GM12864 (cell line): Measurements from ENCODE around the gene TRPM5.

ENCODE experiments used
- DNase-seq: peaks from one replicate; pipeline ENCODE4 v3.0.0-alpha.2; 2011; ENCODE audit warnings: low read depth
- H3K4me3 ChIP-seq: 2 replicates; pipeline ENCODE4 v1.5.1; 2011; ENCODE audit warnings: mild to moderate bottlenecking, low read depth, low read length, control low read depth
- CTCF ChIP-seq: IDR thresholded peaks from 2 replicates; pipeline ENCODE4 v1.5.1; 2011; ENCODE audit warnings: low read depth, mild to moderate bottlenecking, moderate library complexity, low read length, control low read depth, inconsistent platforms; ENCODE audit errors: missing control alignments

Gene TRPM5

DNA sequence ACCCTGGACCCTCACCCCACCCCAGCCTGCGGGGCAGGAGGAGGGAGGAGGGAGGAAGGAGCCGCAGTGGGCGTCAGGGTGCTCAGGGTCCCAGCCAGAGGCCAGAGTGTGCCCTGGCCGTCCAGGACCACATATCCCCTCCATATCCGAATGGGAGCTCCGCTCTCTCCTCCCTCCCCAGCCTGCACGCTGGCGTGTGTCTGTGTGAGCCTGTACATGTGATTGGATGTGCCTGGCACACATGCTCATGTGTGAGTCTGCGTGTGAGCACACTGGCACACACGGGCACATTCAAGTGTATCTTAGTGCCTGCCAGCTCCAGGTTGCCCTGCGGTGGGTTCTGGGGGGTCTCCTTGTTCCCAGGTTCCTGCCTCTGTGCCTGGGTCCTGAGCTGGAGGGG is 35.6 kb downstream of the TRPM5 start:
- no peak for DNase-seq
- no peak overlapping the region for H3K4me3 ChIP-seq
- no peak for TF ChIP-seq CTCF

GRCh38 chr11:2406878-2407410 is 37.4 kb downstream of the TRPM5 start:
- TF ChIP-seq CTCF = no peak

DNA sequence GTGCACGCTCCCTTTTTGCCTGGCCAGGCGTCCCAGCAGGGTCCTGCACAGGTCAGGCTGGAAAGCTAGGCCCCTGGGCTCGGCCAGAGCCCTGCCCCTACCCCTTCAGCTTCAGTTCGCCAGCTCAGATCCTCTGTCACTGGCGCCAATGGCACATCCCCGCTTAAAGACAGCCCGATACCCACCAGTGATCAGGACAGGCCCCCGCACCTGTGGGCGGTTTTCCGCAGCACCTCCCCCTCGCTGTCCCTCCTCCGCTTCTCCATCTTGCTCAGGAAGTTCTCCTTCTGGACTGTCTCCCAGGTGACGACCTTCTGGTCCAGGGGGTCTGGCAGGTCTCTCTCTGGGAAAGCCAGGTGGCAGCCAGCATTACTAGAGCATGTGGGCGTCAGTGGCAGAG is 37.9 kb downstream of the TRPM5 start:
- TF ChIP-seq CTCF = no peak
- DNase-seq = no peak
- no peak overlapping the region for H3K4me3 ChIP-seq

More at GRCh38 chr11:2406878-2407410, 37.4 kb downstream of the TRPM5 start:
- H3K4me3 ChIP-seq = no peak overlapping the region
- no peak for DNase-seq

DNA sequence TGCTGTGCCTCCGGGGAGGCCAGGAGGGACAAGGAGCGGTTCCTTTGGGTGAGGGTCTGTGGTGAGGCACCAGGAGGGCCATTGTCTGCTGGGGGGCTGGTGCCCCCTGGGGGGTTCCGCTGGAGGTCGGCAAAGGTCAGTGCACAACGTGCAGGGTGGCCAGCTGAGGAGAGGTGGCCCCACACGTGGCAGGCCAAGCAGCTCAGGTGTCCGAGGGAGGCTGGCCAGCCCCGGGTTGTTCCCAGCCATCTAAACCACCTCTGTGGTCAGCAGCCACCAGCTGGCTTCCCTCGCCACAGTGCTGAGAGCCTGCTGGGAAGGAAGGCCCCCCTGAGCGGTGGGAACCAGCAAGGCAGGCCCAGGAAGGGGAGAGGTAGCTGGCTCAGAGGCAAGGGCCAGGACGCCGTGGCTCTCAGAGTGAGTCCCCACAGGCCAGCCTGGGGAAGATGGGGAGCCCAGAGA is 39.5 kb downstream of the TRPM5 start:
- TF ChIP-seq CTCF = no peak
- no peak for DNase-seq
- H3K4me3 ChIP-seq = no peak overlapping the region

DNA sequence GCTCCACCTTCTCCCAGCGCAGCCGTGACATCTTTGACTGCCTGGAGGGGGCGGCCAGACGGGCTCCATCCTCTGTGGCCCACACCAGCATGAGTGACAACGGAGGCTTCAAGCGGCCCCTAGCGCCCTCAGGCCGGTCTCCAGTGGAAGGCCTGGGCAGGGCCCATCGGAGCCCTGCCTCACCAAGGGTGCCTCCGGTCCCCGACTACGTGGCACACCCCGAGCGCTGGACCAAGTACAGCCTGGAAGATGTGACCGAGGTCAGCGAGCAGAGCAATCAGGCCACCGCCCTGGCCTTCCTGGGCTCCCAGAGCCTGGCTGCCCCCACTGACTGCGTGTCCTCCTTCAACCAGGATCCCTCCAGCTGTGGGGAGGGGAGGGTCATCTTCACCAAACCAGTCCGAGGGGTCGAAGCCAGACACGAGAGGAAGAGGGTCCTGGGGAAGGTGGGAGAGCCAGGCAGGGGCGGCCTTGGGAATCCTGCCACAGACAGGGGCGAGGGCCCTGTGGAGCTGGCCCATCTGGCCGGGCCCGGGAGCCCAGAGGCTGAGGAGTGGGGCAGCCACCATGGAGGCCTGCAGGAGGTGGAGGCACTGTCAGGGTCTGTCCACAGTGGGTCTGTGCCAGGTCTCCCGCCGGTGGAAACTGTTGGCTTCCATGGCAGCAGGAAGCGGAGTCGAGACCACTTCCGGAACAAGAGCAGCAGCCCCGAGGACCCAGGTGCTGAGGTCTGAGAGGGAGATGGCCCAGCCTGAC is 41.2 kb downstream of the TRPM5 start:
- H3K4me3 ChIP-seq = no peak overlapping the region
- TF ChIP-seq CTCF = no peak
- no peak for DNase-seq

GRCh38 chr11:2402106-2402505 is 42.2 kb downstream of the TRPM5 start:
- no peak for TF ChIP-seq CTCF
- no peak overlapping the region for H3K4me3 ChIP-seq
- DNase-seq = no peak
